H1 (cell line): ENCODE data around the gene RNF126. TPM values are rescaled to one million over a fixed set of nuclear protein-coding genes. Genes with fewer than 3 reads are reported as not detected.

Source experiments
- CTCF ChIA-PET: fragments of 300-600 bp; sonication (Branson Sonifier 250); formaldehyde crosslinking; loops from one replicate; lab custom pipeline; 2021; ENCODE audit not compliant: partially characterized antibody; lab: Charles Lee
- POLR2A ChIA-PET: fragments of 300-600 bp; sonication (Branson Sonifier 250); formaldehyde crosslinking; loops from one replicate; lab custom pipeline; 2021; ENCODE audit warnings: inconsistent platforms; ENCODE audit not compliant: partially characterized antibody; lab: Charles Lee
- DNase-seq, 2 experiments: peaks; one replicate each; pipeline versions ENCODE4 v3.0.0 to v3.0.0-alpha.2; 2010 to 2022; ENCODE audit warnings: low spot score in 2 of 2, low read depth in 1 of 2, mixed read lengths in 1 of 2
- FAIRE-seq: peaks from 2 replicates; lab custom pipeline; 2011; peaks lifted over from hg19 to GRCh38; lab: Jason Lieb, UNC
- H2AFZ ChIP-seq: 2 replicates; pipeline ENCODE4 v1.8.1; 2012; ENCODE audit warnings: low read length, inconsistent platforms
- H2AK5ac ChIP-seq: 2 replicates; pipeline ENCODE4 v1.6.1; 2013; ENCODE audit warnings: low read depth, low read length
- H2BK120ac ChIP-seq: replicated peaks from 2 replicates; pipeline ENCODE3; 2013; ENCODE audit warnings: low read depth, low read length, inconsistent platforms
- H2BK12ac ChIP-seq: 2 replicates; pipeline ENCODE4 v1.6.1; 2013; ENCODE audit warnings: low read depth, low read length
- H2BK15ac ChIP-seq: 2 replicates; pipeline ENCODE4 v1.6.1; 2013; ENCODE audit warnings: low read length
- H2BK20ac ChIP-seq: 2 replicates; pipeline ENCODE4 v1.6.1; 2013; ENCODE audit warnings: low read length
- H2BK5ac ChIP-seq: 2 replicates; pipeline ENCODE4 v1.6.1; 2013; ENCODE audit warnings: low read depth, low read length
- H3K14ac ChIP-seq: 2 replicates; pipeline ENCODE4 v1.6.1; 2013; ENCODE audit warnings: inconsistent platforms; ENCODE audit not compliant: insufficient read length
- H3K18ac ChIP-seq: 2 replicates; pipeline ENCODE4 v1.6.1; 2013; ENCODE audit warnings: low read length; ENCODE audit errors: extremely low read depth
- H3K23ac ChIP-seq: 2 replicates; pipeline ENCODE4 v1.6.1; 2013; ENCODE audit warnings: inconsistent platforms; ENCODE audit not compliant: insufficient read length
- H3K23me2 ChIP-seq: 2 replicates; pipeline ENCODE4 v1.6.1; 2013; ENCODE audit warnings: low read depth, low read length
- H3K27ac ChIP-seq: 2 replicates; pipeline ENCODE4 v1.6.1; 2011; ENCODE audit warnings: low read depth, low read length, inconsistent platforms
- H3K27me3 ChIP-seq, 4 experiments: replicated peaks in 1 of 4; 1 replicate in 1 of 4; 2 replicates in 3 of 4; pipeline versions ENCODE4 v1.6.1 to v1.8.1; 2011 to 2013; ENCODE audit warnings: low read length in 3 of 4, mild to moderate bottlenecking in 3 of 4, inconsistent platforms in 2 of 4, mixed read lengths in 2 of 4, moderate library complexity in 1 of 4; ENCODE audit not compliant: control insufficient read depth in 3 of 4, insufficient read depth in 3 of 4; ENCODE audit errors: extremely low read depth in 1 of 4
- H3K36me3 ChIP-seq, 4 experiments: 2 replicates each; pipeline versions ENCODE4 v1.6.1 to v1.8.1; 2011 to 2013; ENCODE audit warnings: mild to moderate bottlenecking in 4 of 4, low read length in 3 of 4, moderate library complexity in 2 of 4, control low read depth in 1 of 4, inconsistent platforms in 1 of 4; ENCODE audit not compliant: insufficient read depth in 4 of 4, control insufficient read depth in 2 of 4
- H3K4ac ChIP-seq: replicated peaks from 2 replicates; pipeline ENCODE3; 2013; ENCODE audit warnings: low read length, low read depth, mixed read lengths, inconsistent platforms; ENCODE audit not compliant: insufficient read length
- H3K4me1 ChIP-seq, 4 experiments: replicated peaks in 1 of 4; 1 replicate in 1 of 4; 2 replicates in 3 of 4; pipeline versions ENCODE4 v1.6.1 to v1.8.1; 2011 to 2013; ENCODE audit warnings: low read length in 3 of 4, inconsistent platforms in 2 of 4, mixed read lengths in 1 of 4; ENCODE audit not compliant: insufficient read depth in 4 of 4, control insufficient read depth in 3 of 4
- H3K4me2 ChIP-seq, 2 experiments: 2 replicates each; pipeline versions ENCODE4 v1.6.1 to v1.8.1; 2011 to 2013; ENCODE audit warnings: low read depth in 2 of 2, low read length in 2 of 2, control low read depth in 1 of 2, inconsistent platforms in 1 of 2, mild to moderate bottlenecking in 1 of 2; ENCODE audit not compliant: insufficient read depth in 1 of 2
- H3K4me3 ChIP-seq, 4 experiments: fragments of 200-600, 300-600 bp in 1 of 4; sonication (generic), shearing (Covaris generic), sonication (Bioruptor Twin) in 1 of 4; 2 replicates each; pipeline versions ENCODE4 v1.5.1 to v1.8.1; 2011 to 2016; ENCODE audit warnings: low read length in 4 of 4, low read depth in 3 of 4, control low read depth in 2 of 4, inconsistent platforms in 2 of 4, mild to moderate bottlenecking in 2 of 4, mixed read lengths in 1 of 4, moderate library complexity in 1 of 4; ENCODE audit not compliant: insufficient read depth in 2 of 4; ENCODE audit errors: extremely low read depth in 1 of 4
- H3K56ac ChIP-seq: replicated peaks from 2 replicates; pipeline ENCODE3; 2013; ENCODE audit warnings: low read depth, mild to moderate bottlenecking, mixed read lengths, low read length, inconsistent platforms; ENCODE audit not compliant: insufficient read length
- H3K79me1 ChIP-seq: 2 replicates; pipeline ENCODE4 v1.6.1; 2013; ENCODE audit warnings: low read depth, low read length, control low read depth
- H3K79me2 ChIP-seq, 2 experiments: 2 replicates each; pipeline versions ENCODE4 v1.6.1 to v1.8.1; 2012 to 2013; ENCODE audit warnings: low read length in 2 of 2, mild to moderate bottlenecking in 2 of 2, inconsistent platforms in 1 of 2; ENCODE audit not compliant: insufficient read depth in 2 of 2, control insufficient read depth in 1 of 2
- H3K9ac ChIP-seq, 4 experiments: replicated peaks in 1 of 4; 1 replicate in 1 of 4; 2 replicates in 3 of 4; pipeline versions ENCODE4 v1.6.1 to v1.8.1; 2011 to 2013; ENCODE audit warnings: low read depth in 3 of 4, low read length in 3 of 4, control low read depth in 2 of 4, mild to moderate bottlenecking in 2 of 4, moderate library complexity in 2 of 4, inconsistent platforms in 1 of 4; ENCODE audit errors: extremely low read depth in 1 of 4
- H3K9me3 ChIP-seq, 2 experiments: 2 replicates each; pipeline versions ENCODE4 v1.6.1 to v1.8.1; 2012 to 2013; ENCODE audit warnings: mild to moderate bottlenecking in 2 of 2, moderate library complexity in 2 of 2, control low read depth in 1 of 2, inconsistent platforms in 1 of 2, low read depth in 1 of 2, low read length in 1 of 2, mixed read lengths in 1 of 2; ENCODE audit not compliant: insufficient read depth in 2 of 2
- H4K20me1 ChIP-seq, 2 experiments: replicated peaks in 1 of 2; 2 replicates each; pipeline versions ENCODE3 to v1.8.1; 2011 to 2013; ENCODE audit warnings: inconsistent platforms in 2 of 2, low read length in 2 of 2, mild to moderate bottlenecking in 1 of 2; ENCODE audit not compliant: insufficient read depth in 2 of 2, control insufficient read depth in 1 of 2
- H4K5ac ChIP-seq: 2 replicates; pipeline ENCODE4 v1.6.1; 2013; ENCODE audit warnings: low read length, low read depth, mixed read lengths, inconsistent platforms; ENCODE audit not compliant: insufficient read length
- H4K8ac ChIP-seq: 2 replicates; pipeline ENCODE4 v1.8.0; 2013; ENCODE audit warnings: mild to moderate bottlenecking, moderate library complexity, low read length, inconsistent platforms; ENCODE audit not compliant: insufficient read depth; ENCODE audit errors: extremely low read depth
- H4K91ac ChIP-seq: replicated peaks from 2 replicates; pipeline ENCODE3; 2013; ENCODE audit warnings: low read length, mixed read lengths, inconsistent platforms; ENCODE audit not compliant: insufficient read length
- SP1 ChIP-seq: IDR thresholded peaks from 2 replicates; pipeline ENCODE4 v1.6.1; 2011; ENCODE audit warnings: low read depth, low read length
- SUZ12 ChIP-seq: fragments of 200-600 bp; sonication (generic); IDR thresholded peaks from 2 replicates; pipeline ENCODE4 v1.6.1; 2012; ENCODE audit warnings: mild to moderate bottlenecking, inconsistent platforms, low read length, moderate library complexity, mixed read lengths
- WGBS, 2 experiments: shearing (Covaris generic) in 1 of 2; methylation state at CpG; one replicate each; pipeline versions ENCODE4 v1.1.6 to v1.1.7; 2013 to 2015; ENCODE audit warnings: low lambda C conversion rate in 2 of 2, mixed read lengths in 2 of 2, inconsistent platforms in 1 of 2, low coverage in 1 of 2, missing lambda C conversion rate in 1 of 2; ENCODE audit not compliant: insufficient replicate concordance in 2 of 2, insufficient coverage in 1 of 2, insufficient read length in 1 of 2; ENCODE audit errors: extremely low coverage in 1 of 2, missing lambda C conversion rate in 1 of 2; 5-methylcytosine and 5-hydroxymethylcytosine counted together
- polyA plus RNA-seq, 7 experiments: library from polyadenylated mRNA; depleted of rRNA in 3 of 7; stranded (reverse) in 5 of 7; unstranded in 2 of 7; fragments of >200 nt in 5 of 7; fragments of 200-250 nt in 2 of 7; gene quantifications; 1 replicate in 5 of 7; 2 replicates in 1 of 7; 4 replicates in 1 of 7; pipeline versions ENCODE4 v1.2.1 to v1.2.3, GENCODE V29; 2011 to 2013; ENCODE audit warnings: missing spikeins in 2 of 7, mixed read lengths in 2 of 7
- total RNA-seq: library from RNA; stranded (reverse); fragmentation: NEBNext Ultra II Directional; extraction: Animal tissue kit (Norgen Biotek cat#: 25700); gene quantifications from 2 replicates; pipeline ENCODE4 v1.2.1, GENCODE V29; 2021

The RNF126 gene
- total and polyA plus RNA-seq, 2 of the 8 experiments (the other 6 are each of a cell fraction or from before 2014, with no cell fraction given), result 21.8 to 68.0 TPM

- peak overlapping the region; percentile 95 for H4K91ac ChIP-seq
- no peaks in the 10 kb centered on the region for H3K36me3 ChIP-seq
- TF ChIP-seq SP1, result peak; percentile 80; the same call in 1 of the 2 replicates
- TF ChIP-seq SUZ12, result no peak
- no peak overlapping the region for H2BK120ac ChIP-seq
- ChIA-PET POLR2A (interaction anchor here (0.6 to 2.0 kb wide), 7 partner anchors 11 to 120 kb away, joined by 3 to 9 read pairs (median 4); partner anchors contain the start of genes BSG and PRSS57), CTCF (interaction anchor here (1.0 to 3.0 kb wide), 2 partner anchors 18 to 38 kb away, joined by 4 to 13 read pairs; no protein-coding TSS in a partner anchor)
- FAIRE-seq, result no peak
- no peaks in the 10 kb centered on the region for H3K9me3 ChIP-seq
- peak overlapping the region; percentile 70 to 90 for H3K4me2 ChIP-seq
- 0 out of 2 replicates have a peak overlapping the region, but pooled peaks have one; percentile 36 for H2BK15ac ChIP-seq
- H3K4me3 ChIP-seq, result peak overlapping the region; percentile 51 to 80 (median 66); a peak in 7 of 8 replicates
- peaks cover 4% of the 10 kb centered on the region; the same call in 1 of the 2 replicates for H3K23me2 ChIP-seq
- no peak overlapping the region for H3K56ac ChIP-seq
- peak overlapping the region; percentile 90 for H3K4ac ChIP-seq
- H3K79me2 ChIP-seq, result no peaks in the 10 kb centered on the region
- WGBS, 2 experiments, result 92% methylated on average over 39 of the region's 54 CpGs; no CpG with 5 or more reads in 1 of the 2 experiments
- no peak overlapping the region for H2AK5ac ChIP-seq
- peaks cover 0 to 10% (median 5%) of the 10 kb centered on the region in 4 experiments; a peak in 5 of 7 replicates for H3K27me3 ChIP-seq
- H3K79me1 ChIP-seq, result 0 out of 2 replicates have a peak, but pooled peaks cover 3% of the 10 kb centered on the region
- no peak overlapping the region for H2AFZ ChIP-seq
- H2BK20ac ChIP-seq, result no peak overlapping the region
- peak overlapping the region in 1 of 4 experiments; percentile 53; a peak in 2 of 7 replicates for H3K9ac ChIP-seq
- peak overlapping the region; percentile 97 for H2BK5ac ChIP-seq
- H4K8ac ChIP-seq, result peak overlapping the region; percentile 78; the same call in 1 of the 2 replicates
- H3K14ac ChIP-seq, result no peak overlapping the region
- no peak for DNase-seq
- H3K23ac ChIP-seq, result no peak overlapping the region
- peaks cover 0 to 10% (median 1%) of the 10 kb centered on the region in 4 experiments; a peak in 4 of 7 replicates for H3K4me1 ChIP-seq
- no peak overlapping the region for H4K5ac ChIP-seq
- peak overlapping the region; percentile 63; the same call in 1 of the 2 replicates for H2BK12ac ChIP-seq
- no peak overlapping the region for H3K18ac ChIP-seq
- H4K20me1 ChIP-seq, result peaks cover 0 to 7% of the 10 kb centered on the region in 2 experiments
- no peak overlapping the region for H3K27ac ChIP-seq
Observed at GRCh38 chr19:681029-682019, 18.3 kb upstream of the RNF126 start.
